Small intestine (tissue), 7 donors: ENCODE measurements around the gene PDE4D. TPM values are rescaled to one million over a fixed set of nuclear protein-coding genes. Genes with fewer than 3 reads are reported as not detected.

Source experiments
- DNase-seq, 2 donors: peaks; one replicate each; pipeline versions ENCODE4 v3.0.0 to v3.0.0-alpha.2; 2013
- FAIRE-seq: peaks from 2 replicates; lab custom pipeline; 2012; peaks lifted over from hg19 to GRCh38; lab: Jason Lieb, UNC
- H3K27ac ChIP-seq, 3 donors: one replicate each; pipeline ENCODE4 v1.5.1; 2013; ENCODE audit warnings: low read length in 2 of 3, mild to moderate bottlenecking in 2 of 3, control low read depth in 1 of 3, inconsistent platforms in 1 of 3, low read depth in 1 of 3, moderate library complexity in 1 of 3
- H3K27me3 ChIP-seq, 3 donors: one replicate each; pipeline ENCODE4 v1.6.1; 2013; ENCODE audit warnings: low read length in 3 of 3, inconsistent platforms in 1 of 3; ENCODE audit not compliant: control insufficient read depth in 3 of 3, insufficient read depth in 3 of 3
- H3K36me3 ChIP-seq, 3 donors: one replicate each; pipeline ENCODE4 v1.6.1; 2013; ENCODE audit warnings: low read length in 3 of 3, inconsistent platforms in 1 of 3, low read depth in 1 of 3, mild to moderate bottlenecking in 1 of 3, moderate library complexity in 1 of 3; ENCODE audit not compliant: control insufficient read depth in 3 of 3, insufficient read depth in 2 of 3
- H3K4me1 ChIP-seq, 3 donors: one replicate each; pipeline ENCODE4 v1.6.1; 2013; ENCODE audit warnings: low read length in 2 of 3, inconsistent platforms in 1 of 3, low read depth in 1 of 3, mild to moderate bottlenecking in 1 of 3, moderate library complexity in 1 of 3; ENCODE audit not compliant: control insufficient read depth in 3 of 3, insufficient read depth in 2 of 3
- H3K4me3 ChIP-seq, 3 donors: one replicate each; pipeline ENCODE4 v1.5.1; 2013; ENCODE audit warnings: low read length in 3 of 3, control low read depth in 1 of 3, inconsistent platforms in 1 of 3, low read depth in 1 of 3, mild to moderate bottlenecking in 1 of 3, moderate library complexity in 1 of 3
- H3K9me3 ChIP-seq, 2 donors: one replicate each; pipeline ENCODE4 v1.6.1; 2013; ENCODE audit warnings: low read depth in 1 of 2, low read length in 1 of 2; ENCODE audit not compliant: control insufficient read depth in 2 of 2, insufficient read depth in 1 of 2
- WGBS, 3 donors: extraction: QIAGEN DNeasy Blood & Tissue Kit; methylation state at CpG; one replicate each; pipeline ENCODE4 v1.1.7; 2013; 5-methylcytosine and 5-hydroxymethylcytosine counted together
- polyA plus RNA-seq, 4 donors: library from polyadenylated mRNA; stranded (reverse) in 3 of 4; unstranded in 1 of 4; fragments of 200-250 nt in 3 of 4; fragments of 120-200 nt in 1 of 4; gene quantifications; one replicate each; pipeline versions ENCODE4 v1.2.1 to v1.2.3, GENCODE V29; 2013
- donor health status: healthy with polysubstance abuse.
- donor health status: control.
- donor health status: control.
- donor health status: Bipolar disorder and iron deficiency.
- donor health status: healthy.

Gene PDE4D
- polyA plus RNA-seq, 4 donors = 2.9 to 16.2 (median 5.3) TPM

GRCh38 chr5:58925627-58926540, 967.6 kb downstream of the PDE4D start:
- H3K27ac ChIP-seq = no peak overlapping the region
- no peak overlapping the region for H3K4me3 ChIP-seq
- no peak for DNase-seq
- H3K9me3 ChIP-seq = no peaks in the 10 kb centered on the region
- no peaks in the 10 kb centered on the region for H3K4me1 ChIP-seq
- WGBS, 3 donors = 41 to 57% (median 46%) methylated on average over 5 of the region's 5 CpGs
- no peaks in the 10 kb centered on the region for H3K36me3 ChIP-seq
- FAIRE-seq = no peak
- no peaks in the 10 kb centered on the region for H3K27me3 ChIP-seq

GRCh38 chr5:58924306-58924705, 969.2 kb downstream of the PDE4D start:
- Histone ChIP-seq H3K9me3 (no peaks in the 10 kb centered on the region), H3K4me3 (no peak overlapping the region), H3K36me3 (no peaks in the 10 kb centered on the region), H3K27me3 (no peaks in the 10 kb centered on the region), H3K27ac (no peak overlapping the region), H3K4me1 (no peaks in the 10 kb centered on the region)
- DNase-seq (no peak), FAIRE-seq (no peak)
- 74 to 82% (median 74%) methylated on average over 5 of the region's 5 CpGs for WGBS, 3 donors

GRCh38 chr5:58923355-58923754, 970.2 kb downstream of the PDE4D start:
- DNase-seq (no peak), FAIRE-seq (no peak)
- Histone ChIP-seq H3K4me3 (no peak overlapping the region), H3K27ac (no peak overlapping the region), H3K36me3 (no peaks in the 10 kb centered on the region), H3K9me3 (no peaks in the 10 kb centered on the region), H3K4me1 (no peaks in the 10 kb centered on the region), H3K27me3 (no peaks in the 10 kb centered on the region)
- 87 to 98% (median 92%) methylated on average over 2 of the region's 2 CpGs for WGBS, 3 donors

GRCh38 chr5:58922461-58923171, 970.9 kb downstream of the PDE4D start:
- no peaks in the 10 kb centered on the region for H3K36me3 ChIP-seq
- DNase-seq (no peak), FAIRE-seq (no peak)
- 69 to 71% (median 70%) methylated on average over 15 of the region's 15 CpGs for WGBS, 3 donors
- no peak overlapping the region for H3K27ac ChIP-seq
- H3K4me3 ChIP-seq = no peak overlapping the region
- H3K27me3 ChIP-seq = no peaks in the 10 kb centered on the region
- H3K9me3 ChIP-seq = no peaks in the 10 kb centered on the region
- no peaks in the 10 kb centered on the region for H3K4me1 ChIP-seq

- H3K36me3 ChIP-seq = no peaks in the 10 kb centered on the region
Observed at GRCh38 chr5:58921159-58921558, 972.4 kb downstream of the PDE4D start.

GRCh38 chr5:58919833-58920232, 973.7 kb downstream of the PDE4D start:
- no peaks in the 10 kb centered on the region for H3K36me3 ChIP-seq
- H3K9me3 ChIP-seq = no peaks in the 10 kb centered on the region
- no peak overlapping the region for H3K4me3 ChIP-seq
- FAIRE-seq (no peak), DNase-seq (no peak)
- no peaks in the 10 kb centered on the region for H3K27me3 ChIP-seq
- H3K4me1 ChIP-seq = no peaks in the 10 kb centered on the region
- H3K27ac ChIP-seq = no peak overlapping the region
- 75 to 83% (median 77%) methylated on average over 5 of the region's 5 CpGs for WGBS, 3 donors

More at GRCh38 chr5:58921159-58921558, 972.4 kb downstream of the PDE4D start:
- WGBS, 3 donors = 45 to 64% (median 51%) methylated on average over 1 of the region's 1 CpG
- Histone ChIP-seq H3K4me3 (no peak overlapping the region), H3K9me3 (no peaks in the 10 kb centered on the region), H3K27me3 (no peaks in the 10 kb centered on the region), H3K27ac (no peak overlapping the region), H3K4me1 (no peaks in the 10 kb centered on the region)
- FAIRE-seq (no peak), DNase-seq (no peak)
